Central memory CD8-positive, alpha-beta T cell (primary cell): ENCODE measurements around the gene BCCIP.

Experiments used
- ATAC-seq: fragments of 150-1000 bp; cut with Tn5 transposase; replicated peaks from 2 replicates; pipeline ENCODE4 v1.10.0; 2022; ENCODE audit warnings: mild to moderate bottlenecking, moderate FRiP score, moderate number of reproducible peaks; ENCODE audit not compliant: poor library complexity, severe bottlenecking; ENCODE audit errors: extremely low read depth
- DNase-seq, 2 donors: peaks; one replicate each; pipeline ENCODE4 v3.0.0; 2021; ENCODE audit warnings: low spot score in 2 of 2
- H3K27ac Mint-ChIP-seq: one replicate; pipeline ENCODE4 v1.8.0; 2022; ENCODE audit warnings: low read depth, mild to moderate bottlenecking, moderate library complexity, mixed read lengths
- H3K27me3 Mint-ChIP-seq: one replicate; pipeline ENCODE4 v1.8.0; 2022; ENCODE audit warnings: mixed read lengths
- H3K36me3 Mint-ChIP-seq: one replicate; pipeline ENCODE4 v1.8.0; 2022; ENCODE audit warnings: mild to moderate bottlenecking, moderate library complexity, mixed read lengths; ENCODE audit not compliant: insufficient read depth
- H3K4me1 Mint-ChIP-seq: one replicate; pipeline ENCODE4 v1.8.0; 2022; ENCODE audit warnings: mixed read lengths
- H3K4me3 Mint-ChIP-seq: one replicate; pipeline ENCODE4 v1.8.0; 2022; ENCODE audit warnings: mild to moderate bottlenecking, moderate library complexity, mixed read lengths
- H3K9me3 Mint-ChIP-seq: one replicate; pipeline ENCODE4 v1.8.0; 2022; ENCODE audit warnings: mixed read lengths

The BCCIP gene

DNA sequence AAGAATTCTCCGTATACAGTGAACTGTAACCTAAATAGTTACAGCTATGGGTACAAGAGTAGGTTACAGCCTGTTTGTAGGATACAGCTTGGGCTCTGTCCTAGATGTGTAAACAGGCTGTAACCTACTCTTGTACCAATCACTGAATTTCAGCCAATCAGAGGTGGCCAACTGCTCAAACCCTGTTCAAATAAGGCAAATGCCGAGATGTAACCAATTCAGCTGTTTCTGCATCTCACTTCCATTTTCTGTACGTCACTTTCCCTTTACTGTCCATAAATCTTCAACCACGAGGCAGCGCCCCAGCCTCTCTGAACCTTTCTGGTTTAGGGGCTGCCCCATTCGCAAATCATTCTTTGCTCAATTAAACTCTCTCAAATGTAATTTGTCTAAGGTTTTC, 39.4 kb upstream of the BCCIP start:
- H3K9me3 Mint-ChIP-seq, result no peaks in the 10 kb centered on the region
- no peak for ATAC-seq
- no peak for DNase-seq
- no peak overlapping the region for H3K4me3 Mint-ChIP-seq
- peaks cover 17% of the 10 kb centered on the region for H3K4me1 Mint-ChIP-seq
- H3K27ac Mint-ChIP-seq, result no peak overlapping the region
- H3K36me3 Mint-ChIP-seq, result peaks cover 6% of the 10 kb centered on the region
- H3K27me3 Mint-ChIP-seq, result no peaks in the 10 kb centered on the region

DNA sequence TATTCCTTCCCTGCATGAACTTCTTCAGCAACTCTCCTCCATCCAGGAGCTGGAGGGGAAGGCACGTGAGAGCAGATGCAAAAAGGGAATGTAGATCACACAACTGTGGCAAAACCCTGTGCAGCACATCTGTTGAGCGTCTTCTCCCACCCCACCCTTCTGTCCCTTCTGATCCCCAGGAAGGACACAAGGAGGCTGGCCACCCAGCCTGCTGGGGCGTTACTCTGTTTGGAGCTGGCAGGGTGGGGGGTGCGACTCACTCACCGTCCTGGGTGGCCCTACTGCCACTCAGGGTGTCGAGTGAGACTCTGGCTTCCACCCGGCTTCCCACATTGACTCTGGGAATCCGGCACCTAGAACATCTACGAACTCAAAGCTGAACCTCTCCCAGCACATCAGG, 37.6 kb upstream of the BCCIP start:
- Mint-ChIP-seq H3K27me3 (no peaks in the 10 kb centered on the region), H3K36me3 (peaks cover 7% of the 10 kb centered on the region), H3K27ac (no peak overlapping the region), H3K4me3 (no peak overlapping the region), H3K4me1 (peaks cover 23% of the 10 kb centered on the region), H3K9me3 (no peaks in the 10 kb centered on the region)
- DNase-seq, result no peak
- ATAC-seq, result no peak

- no peaks in the 10 kb centered on the region for H3K27me3 Mint-ChIP-seq
- no peak overlapping the region for H3K4me3 Mint-ChIP-seq
- ATAC-seq (no peak), DNase-seq (no peak)
- H3K4me1 Mint-ChIP-seq, result peaks cover 23% of the 10 kb centered on the region
- peak overlapping the region; percentile 22 for H3K27ac Mint-ChIP-seq
- H3K9me3 Mint-ChIP-seq, result no peaks in the 10 kb centered on the region
- H3K36me3 Mint-ChIP-seq, result peaks cover 17% of the 10 kb centered on the region
Measured at GRCh38 chr10:125788156-125789034, 35.0 kb upstream of the BCCIP start.

DNA sequence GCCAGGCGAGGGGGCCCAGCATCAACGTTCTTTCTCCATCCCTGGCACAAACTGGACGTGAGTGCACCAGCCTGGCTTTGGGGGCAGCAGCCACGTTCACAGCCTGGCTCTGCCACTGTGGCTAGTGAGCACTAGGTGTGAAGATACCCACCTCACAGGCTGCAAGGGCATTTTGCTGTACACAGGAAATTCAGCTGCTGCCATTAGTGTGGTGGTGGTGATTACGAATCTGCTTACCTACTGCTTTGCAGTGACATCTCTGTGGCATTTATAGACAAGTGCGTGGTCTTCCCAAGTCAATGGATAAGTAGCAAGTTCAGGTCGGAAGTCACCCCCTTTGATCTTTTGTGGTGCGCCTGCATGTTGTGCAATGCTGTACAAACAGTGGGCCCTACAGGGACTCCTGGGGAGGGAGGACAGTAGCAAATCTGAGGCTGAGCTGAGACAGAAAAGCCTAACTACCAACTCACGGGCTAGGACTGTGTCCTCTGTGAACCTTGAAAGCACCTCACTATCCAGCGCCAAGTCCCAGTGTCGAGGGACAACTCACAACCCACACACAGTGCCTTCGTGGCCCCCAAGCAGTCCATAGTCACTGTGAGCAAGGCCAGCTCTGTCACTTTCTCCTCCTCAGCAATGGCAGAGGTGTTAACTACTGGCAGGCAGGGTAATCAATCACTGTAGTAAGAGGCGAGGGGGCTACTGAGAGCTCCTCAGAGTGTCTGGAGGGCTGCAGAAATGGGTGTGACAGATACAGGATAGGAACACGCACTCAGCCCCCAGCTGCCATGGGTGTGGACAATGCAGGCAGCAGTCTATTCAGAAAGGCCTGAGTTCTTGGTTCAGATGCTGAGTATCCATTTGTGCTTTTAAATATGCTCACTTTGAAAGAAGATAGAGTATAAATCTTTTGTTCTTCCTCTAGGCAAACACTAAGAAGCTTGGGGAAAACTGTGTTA, 30.7 kb upstream of the BCCIP start:
- H3K36me3 Mint-ChIP-seq, result peaks cover 22% of the 10 kb centered on the region
- no peaks in the 10 kb centered on the region for H3K27me3 Mint-ChIP-seq
- H3K4me3 Mint-ChIP-seq, result no peak overlapping the region
- no peak overlapping the region for H3K27ac Mint-ChIP-seq
- ATAC-seq, result no peak
- H3K9me3 Mint-ChIP-seq, result no peaks in the 10 kb centered on the region
- H3K4me1 Mint-ChIP-seq, result peaks cover 18% of the 10 kb centered on the region
- no peak for DNase-seq

- H3K27me3 Mint-ChIP-seq, result no peaks in the 10 kb centered on the region
- H3K36me3 Mint-ChIP-seq, result peaks cover 19% of the 10 kb centered on the region
- H3K9me3 Mint-ChIP-seq, result no peaks in the 10 kb centered on the region
- peaks cover 3% of the 10 kb centered on the region for H3K4me1 Mint-ChIP-seq
- no peak overlapping the region for H3K27ac Mint-ChIP-seq
- DNase-seq (no peak), ATAC-seq (no peak)
- no peak overlapping the region for H3K4me3 Mint-ChIP-seq
Measured at GRCh38 chr10:125795128-125795527, 28.2 kb upstream of the BCCIP start.

GRCh38 chr10:125795637-125796190, 27.6 kb upstream of the BCCIP start:
- no peak overlapping the region for H3K4me3 Mint-ChIP-seq
- DNase-seq (no peak), ATAC-seq (no peak)
- H3K4me1 Mint-ChIP-seq, result no peaks in the 10 kb centered on the region
- peaks cover 19% of the 10 kb centered on the region for H3K36me3 Mint-ChIP-seq
- no peaks in the 10 kb centered on the region for H3K9me3 Mint-ChIP-seq
- H3K27me3 Mint-ChIP-seq, result no peaks in the 10 kb centered on the region
- no peak overlapping the region for H3K27ac Mint-ChIP-seq

- no peak overlapping the region for H3K4me3 Mint-ChIP-seq
- no peaks in the 10 kb centered on the region for H3K27me3 Mint-ChIP-seq
- DNase-seq (no peak), ATAC-seq (no peak)
- no peaks in the 10 kb centered on the region for H3K9me3 Mint-ChIP-seq
- H3K4me1 Mint-ChIP-seq, result no peaks in the 10 kb centered on the region
- H3K36me3 Mint-ChIP-seq, result peaks cover 17% of the 10 kb centered on the region
- no peak overlapping the region for H3K27ac Mint-ChIP-seq
Measured at GRCh38 chr10:125797424-125797823, 25.9 kb upstream of the BCCIP start.

DNA sequence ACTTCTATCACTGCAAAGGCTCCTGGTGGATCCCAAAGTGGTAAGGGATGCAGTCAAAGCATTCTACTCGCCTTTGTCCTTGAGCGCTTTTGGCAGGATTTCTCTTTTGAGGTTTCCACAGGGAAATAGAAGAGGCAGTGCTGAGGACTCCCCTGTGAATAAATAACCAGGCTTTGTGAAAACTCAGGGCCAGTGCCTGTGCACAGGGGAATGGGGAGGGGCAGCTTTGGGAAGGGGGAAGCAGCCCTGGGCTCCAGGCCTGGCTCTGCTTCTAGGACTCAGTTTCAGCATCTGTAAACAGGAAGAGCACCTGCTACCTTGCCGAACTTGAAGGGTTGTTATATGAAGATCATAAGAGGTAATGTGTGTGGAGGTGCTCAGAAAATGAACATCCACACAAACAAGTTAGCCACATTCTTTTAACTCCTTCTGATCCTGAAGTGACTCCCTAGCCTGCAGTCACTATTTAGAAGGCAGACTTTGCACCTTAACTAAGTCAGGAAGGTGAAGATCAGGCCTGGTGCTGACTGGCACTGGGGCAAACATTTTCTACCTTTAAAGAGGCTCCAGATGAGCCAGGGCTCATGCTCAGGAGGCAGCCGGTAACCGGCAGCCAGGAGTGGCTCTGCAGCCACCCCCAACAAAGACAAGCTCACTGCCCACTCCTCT, 25.2 kb upstream of the BCCIP start:
- no peak overlapping the region for H3K27ac Mint-ChIP-seq
- H3K27me3 Mint-ChIP-seq, result no peaks in the 10 kb centered on the region
- H3K36me3 Mint-ChIP-seq, result peaks cover 16% of the 10 kb centered on the region
- H3K4me3 Mint-ChIP-seq, result no peak overlapping the region
- ATAC-seq (no peak), DNase-seq (no peak)
- no peaks in the 10 kb centered on the region for H3K4me1 Mint-ChIP-seq
- H3K9me3 Mint-ChIP-seq, result no peaks in the 10 kb centered on the region

- no peak for DNase-seq
- no peaks in the 10 kb centered on the region for H3K4me1 Mint-ChIP-seq
- no peak overlapping the region for H3K27ac Mint-ChIP-seq
- ATAC-seq, result no peak
- H3K27me3 Mint-ChIP-seq, result no peaks in the 10 kb centered on the region
- peaks cover 10% of the 10 kb centered on the region for H3K36me3 Mint-ChIP-seq
- H3K4me3 Mint-ChIP-seq, result no peak overlapping the region
- H3K9me3 Mint-ChIP-seq, result no peaks in the 10 kb centered on the region
Measured at GRCh38 chr10:125799451-125800182, 23.7 kb upstream of the BCCIP start.

DNA sequence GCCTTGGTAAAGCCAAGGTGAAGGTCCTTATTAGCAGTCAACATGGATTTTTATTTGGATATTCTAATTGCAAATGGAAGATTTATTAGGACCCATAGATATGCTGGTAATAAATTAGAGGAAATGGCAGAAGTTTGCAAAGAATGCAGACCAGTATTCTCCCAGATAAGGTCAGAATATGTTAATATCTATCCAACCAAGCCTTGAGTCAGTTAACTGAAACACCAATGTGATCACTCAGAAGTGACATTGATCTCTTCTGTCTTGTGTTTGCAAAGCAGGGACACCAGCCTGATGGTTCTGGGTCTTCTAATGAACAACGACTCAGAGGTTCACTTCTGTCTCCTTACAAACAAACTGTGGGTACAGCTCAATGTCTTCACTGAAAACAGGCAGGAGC, 21.8 kb upstream of the BCCIP start:
- no peak for ATAC-seq
- DNase-seq, result no peak
- no peaks in the 10 kb centered on the region for H3K4me1 Mint-ChIP-seq
- no peaks in the 10 kb centered on the region for H3K27me3 Mint-ChIP-seq
- H3K36me3 Mint-ChIP-seq, result peaks cover 16% of the 10 kb centered on the region
- no peak overlapping the region for H3K27ac Mint-ChIP-seq
- H3K9me3 Mint-ChIP-seq, result no peaks in the 10 kb centered on the region
- no peak overlapping the region for H3K4me3 Mint-ChIP-seq

GRCh38 chr10:125802131-125802530, 21.2 kb upstream of the BCCIP start:
- DNase-seq (no peak), ATAC-seq (no peak)
- H3K4me3 Mint-ChIP-seq, result no peak overlapping the region
- no peak overlapping the region for H3K27ac Mint-ChIP-seq
- H3K4me1 Mint-ChIP-seq, result no peaks in the 10 kb centered on the region
- H3K36me3 Mint-ChIP-seq, result peaks cover 17% of the 10 kb centered on the region
- H3K27me3 Mint-ChIP-seq, result no peaks in the 10 kb centered on the region
- H3K9me3 Mint-ChIP-seq, result no peaks in the 10 kb centered on the region

DNA sequence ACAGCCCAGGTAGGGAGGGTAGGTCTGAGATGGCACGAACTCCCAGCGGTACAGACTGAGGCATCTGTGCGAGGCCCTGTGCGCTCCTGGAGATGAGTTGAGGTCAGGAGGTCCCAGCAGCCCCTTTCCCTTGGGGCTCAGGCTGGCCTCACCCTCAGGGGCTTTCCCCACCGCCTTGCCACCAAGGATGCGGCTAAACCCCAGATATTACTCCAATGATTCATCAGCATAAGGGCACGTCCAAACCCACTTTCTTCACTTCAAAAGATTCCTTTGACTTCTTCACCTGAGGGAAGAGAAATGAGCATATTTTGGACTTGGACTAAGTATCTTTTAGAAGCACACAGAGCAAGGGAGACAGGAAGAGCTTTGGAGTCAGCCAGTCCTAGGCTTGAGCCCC, 20.6 kb upstream of the BCCIP start:
- Mint-ChIP-seq H3K9me3 (no peaks in the 10 kb centered on the region), H3K4me3 (no peak overlapping the region), H3K36me3 (peaks cover 20% of the 10 kb centered on the region), H3K27me3 (no peaks in the 10 kb centered on the region), H3K27ac (no peak overlapping the region), H3K4me1 (peaks cover 5% of the 10 kb centered on the region)
- DNase-seq, result no peak
- ATAC-seq, result no peak
